ENCODE data around the gene DCAF16. TPM values are rescaled to one million over a fixed set of nuclear protein-coding genes. Genes with fewer than 3 reads are reported as not detected.
A peak's percentile ranks its signal among the peaks of the same experiment; 100 is the strongest.

DCAF16 gene
- total RNA-seq, 4 donors from 2014 or later, result 9.0 to 23.3 (median 16.7) TPM

DNA sequence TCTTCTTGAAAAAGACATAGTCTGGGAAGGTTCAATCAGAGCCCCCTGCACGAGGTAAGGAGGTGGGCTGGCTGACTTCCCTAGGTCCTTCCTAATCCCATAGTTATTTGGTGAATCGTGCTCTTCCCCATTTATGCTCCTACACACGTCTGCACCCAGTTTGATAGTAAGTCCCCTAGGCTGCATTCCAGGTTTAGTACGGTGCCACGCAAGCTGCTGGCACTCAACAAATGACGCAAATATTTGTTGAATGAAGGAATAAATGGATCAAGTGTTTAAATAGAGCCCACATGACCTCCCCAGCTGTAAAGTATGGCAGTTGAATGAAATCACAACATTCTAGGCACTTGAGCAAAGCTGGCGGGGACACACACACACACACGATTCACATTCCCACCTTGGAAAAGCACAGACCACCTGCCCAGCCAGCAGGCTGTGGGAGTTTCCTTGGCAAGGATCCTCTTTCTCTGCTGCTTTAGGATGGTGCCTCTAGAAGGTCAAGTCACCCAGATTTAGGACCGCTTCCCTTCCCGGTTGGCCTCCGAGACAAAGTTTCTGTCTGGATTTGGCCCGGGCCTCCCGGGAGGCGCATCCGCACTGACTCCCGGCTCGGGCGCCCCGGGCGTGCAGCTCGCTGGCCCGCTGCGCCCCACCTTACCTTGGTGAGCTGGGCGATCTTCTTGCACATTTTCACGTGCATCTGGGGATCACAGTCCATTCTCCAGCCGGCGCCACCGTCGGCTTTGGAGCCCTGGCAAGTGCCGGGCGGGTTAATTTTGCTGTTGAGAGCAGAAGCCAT, 29.9 kb downstream of the DCAF16 start:
- intact Hi-C loops (cut with DNase I; ENCODE audit: low total_unique reads), result no loop called here
- peaks cover 0 to 15% (median 14%) of the 10 kb centered on the region in 4 donors for H3K4me1 ChIP-seq
- no peak overlapping the region for H3K27ac ChIP-seq
- H3K4me3 ChIP-seq, result peak overlapping the region in 3 of 4 donors; percentile 16 to 49 (median 25)
- H3K9me3 ChIP-seq, result no peaks in the 10 kb centered on the region
- no peaks in the 10 kb centered on the region for H3K36me3 ChIP-seq
- TF ChIP-seq POLR2A (IDR thresholded peaks at IDR 0.05) (no peak), POLR2AphosphoS5 (IDR thresholded peaks at IDR 0.05) (no peak), EP300 (IDR thresholded peaks at IDR 0.05; ENCODE audit: low read depth) (no peak)
- TF ChIP-seq, protein P1, sequence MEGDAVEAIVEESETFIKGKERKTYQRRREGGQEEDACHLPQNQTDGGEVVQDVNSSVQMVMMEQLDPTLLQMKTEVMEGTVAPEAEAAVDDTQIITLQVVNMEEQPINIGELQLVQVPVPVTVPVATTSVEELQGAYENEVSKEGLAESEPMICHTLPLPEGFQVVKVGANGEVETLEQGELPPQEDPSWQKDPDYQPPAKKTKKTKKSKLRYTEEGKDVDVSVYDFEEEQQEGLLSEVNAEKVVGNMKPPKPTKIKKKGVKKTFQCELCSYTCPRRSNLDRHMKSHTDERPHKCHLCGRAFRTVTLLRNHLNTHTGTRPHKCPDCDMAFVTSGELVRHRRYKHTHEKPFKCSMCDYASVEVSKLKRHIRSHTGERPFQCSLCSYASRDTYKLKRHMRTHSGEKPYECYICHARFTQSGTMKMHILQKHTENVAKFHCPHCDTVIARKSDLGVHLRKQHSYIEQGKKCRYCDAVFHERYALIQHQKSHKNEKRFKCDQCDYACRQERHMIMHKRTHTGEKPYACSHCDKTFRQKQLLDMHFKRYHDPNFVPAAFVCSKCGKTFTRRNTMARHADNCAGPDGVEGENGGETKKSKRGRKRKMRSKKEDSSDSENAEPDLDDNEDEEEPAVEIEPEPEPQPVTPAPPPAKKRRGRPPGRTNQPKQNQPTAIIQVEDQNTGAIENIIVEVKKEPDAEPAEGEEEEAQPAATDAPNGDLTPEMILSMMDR (IDR thresholded peaks at IDR 0.05), result no peak
- 0 to 15% methylated on average over 3 to 31 of the region's 31 CpGs for WGBS, 2 donors (ENCODE audit: low coverage in 1 of 2)
- no peak for DNase-seq
- in situ Hi-C loops (cut with MboI; ENCODE audit: low pct_ligation_motif_present in 1 of 4, low pct_unique_long_range_greater_than_20kb in 1 of 4, low sequenced_read_pairs in 3 of 4), result loop anchor here in 1 of 4 donors (25.0 kb wide), 1 partner anchor 218 kb away; no protein-coding TSS in a partner anchor
- H3K27me3 ChIP-seq, result peaks cover 52% of the 10 kb centered on the region

DNA sequence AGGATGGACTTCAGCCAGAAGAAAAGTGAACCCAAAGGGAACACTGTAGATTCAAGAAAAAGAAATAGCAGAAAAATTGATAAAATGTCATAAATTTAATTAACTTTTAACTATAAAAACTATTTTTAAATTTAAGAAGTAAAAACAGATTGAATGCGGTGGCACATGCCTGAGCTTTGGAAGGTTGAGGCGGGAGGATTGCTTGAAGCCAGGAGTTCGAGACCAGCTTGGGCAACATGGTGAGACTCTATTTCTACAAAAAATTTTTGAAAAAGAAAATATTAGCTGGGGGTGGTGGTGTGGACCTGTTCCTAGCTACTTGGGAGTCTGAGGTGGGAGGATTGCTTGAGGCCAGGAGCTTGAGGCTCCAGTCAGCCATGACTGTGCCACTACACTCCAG, 32.1 kb downstream of the DCAF16 start:
- H3K27ac ChIP-seq, result no peak overlapping the region
- in situ Hi-C loops (cut with MboI; ENCODE audit: low pct_ligation_motif_present in 1 of 4, low pct_unique_long_range_greater_than_20kb in 1 of 4, low sequenced_read_pairs in 3 of 4), result loop anchor here in 1 of 4 donors (25.0 kb wide), 1 partner anchor 216 kb away; no protein-coding TSS in a partner anchor
- DNase-seq, result no peak
- peaks cover 52% of the 10 kb centered on the region for H3K27me3 ChIP-seq
- TF ChIP-seq, protein P1 (IDR thresholded peaks at IDR 0.05), result no peak
- TF ChIP-seq EP300 (IDR thresholded peaks at IDR 0.05; ENCODE audit: low read depth), result no peak
- no peak for TF ChIP-seq POLR2AphosphoS5 (IDR thresholded peaks at IDR 0.05)
- TF ChIP-seq POLR2A (IDR thresholded peaks at IDR 0.05), result no peak
- intact Hi-C loops (cut with DNase I; ENCODE audit: low total_unique reads), result no loop called here
- peaks cover 0 to 15% (median 14%) of the 10 kb centered on the region in 4 donors for H3K4me1 ChIP-seq
- no peak overlapping the region for H3K4me3 ChIP-seq
- no peaks in the 10 kb centered on the region for H3K9me3 ChIP-seq
- H3K36me3 ChIP-seq, result no peaks in the 10 kb centered on the region
- 80 to 100% methylated on average over 3 of the region's 3 CpGs for WGBS, 2 donors (ENCODE audit: low coverage in 1 of 2)

DNA sequence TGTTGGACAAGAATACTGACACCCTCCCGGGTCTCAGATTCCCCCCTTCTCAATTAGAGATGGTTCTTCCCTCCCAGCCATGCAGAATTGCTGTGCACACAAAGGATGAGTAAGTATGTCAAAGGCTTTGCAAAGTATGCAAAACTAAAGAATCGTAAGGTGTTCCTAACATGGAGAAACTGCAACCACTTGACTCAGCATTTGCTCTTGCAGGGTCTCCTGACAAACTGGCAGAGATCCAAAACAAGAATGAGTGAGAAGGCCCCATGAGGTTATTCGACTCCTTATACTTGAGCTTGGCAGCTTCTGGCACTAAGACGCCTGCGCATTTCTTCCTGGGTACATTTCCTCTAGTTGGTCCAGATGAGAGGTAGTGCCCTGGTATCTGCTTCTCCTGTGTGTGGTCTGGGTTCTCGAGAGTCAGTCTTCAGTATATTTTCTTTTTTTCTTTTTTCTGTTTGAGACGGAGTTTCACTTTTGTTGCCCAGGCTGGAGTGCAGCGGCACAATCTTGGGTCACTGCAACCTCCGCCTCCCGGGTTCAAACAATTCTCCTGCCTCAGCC, 37.3 kb downstream of the DCAF16 start:
- in situ Hi-C loops (cut with MboI; ENCODE audit: low pct_ligation_motif_present in 1 of 4, low pct_unique_long_range_greater_than_20kb in 1 of 4, low sequenced_read_pairs in 3 of 4) (no loop called here), intact Hi-C loops (cut with DNase I; ENCODE audit: low total_unique reads) (no loop called here)
- H3K27me3 ChIP-seq, result peaks cover 7% of the 10 kb centered on the region

DNA sequence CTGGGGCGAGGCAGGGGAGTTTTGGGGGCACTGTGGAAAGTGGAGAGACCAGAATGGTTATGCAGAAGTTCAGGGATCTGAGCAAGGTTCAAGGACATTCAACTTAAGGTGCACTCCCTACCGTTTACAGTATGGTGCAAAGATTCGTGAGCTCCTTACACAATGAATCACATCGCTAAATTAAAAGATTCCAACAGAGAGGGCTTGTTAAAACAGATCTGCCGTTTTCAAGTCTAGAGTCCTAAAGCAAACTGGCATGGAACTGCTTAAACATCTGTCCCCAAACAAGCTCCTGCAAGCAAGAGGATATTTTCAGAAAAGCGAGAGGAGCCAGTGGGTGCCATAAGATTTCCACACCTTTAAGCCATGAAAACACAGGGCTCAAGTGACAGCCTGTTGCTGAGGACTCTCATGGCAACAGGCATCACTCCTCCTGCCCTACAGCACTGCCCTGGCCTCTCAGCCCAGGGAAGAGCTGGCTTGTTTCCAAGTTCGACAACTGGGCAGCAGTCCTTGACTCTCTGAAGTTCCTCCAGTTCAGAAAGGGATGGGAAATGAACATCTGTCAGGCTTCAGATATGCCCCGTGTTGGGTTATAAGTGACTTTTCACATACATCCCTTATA, 39.2 kb downstream of the DCAF16 start:
- no peak for DNase-seq
- no peaks in the 10 kb centered on the region for H3K4me1 ChIP-seq
- H3K27me3 ChIP-seq, result no peaks in the 10 kb centered on the region
- intact Hi-C loops (cut with DNase I; ENCODE audit: low total_unique reads), result no loop called here
- in situ Hi-C loops (cut with MboI; ENCODE audit: low pct_ligation_motif_present in 1 of 4, low pct_unique_long_range_greater_than_20kb in 1 of 4, low sequenced_read_pairs in 3 of 4), result no loop called here
- 71 to 82% methylated on average over 2 to 8 of the region's 8 CpGs for WGBS, 2 donors (ENCODE audit: low coverage in 1 of 2)
- H3K27ac ChIP-seq, result no peak overlapping the region
- H3K4me3 ChIP-seq, result no peak overlapping the region
- TF ChIP-seq POLR2A (IDR thresholded peaks at IDR 0.05) (no peak), POLR2AphosphoS5 (IDR thresholded peaks at IDR 0.05) (no peak), EP300 (IDR thresholded peaks at IDR 0.05; ENCODE audit: low read depth) (no peak)
- TF ChIP-seq, protein P1 (IDR thresholded peaks at IDR 0.05), result no peak
- no peaks in the 10 kb centered on the region for H3K9me3 ChIP-seq
- no peaks in the 10 kb centered on the region for H3K36me3 ChIP-seq

More for the DNA sequence above, 37.3 kb downstream of the DCAF16 start:
- Histone ChIP-seq H3K9me3 (no peaks in the 10 kb centered on the region), H3K36me3 (no peaks in the 10 kb centered on the region), H3K4me1 (no peaks in the 10 kb centered on the region), H3K4me3 (no peak overlapping the region), H3K27ac (no peak overlapping the region)
- 80 to 84% methylated on average over 7 to 10 of the region's 10 CpGs for WGBS, 2 donors (ENCODE audit: low coverage in 1 of 2)
- no peak for DNase-seq
- no peak for TF ChIP-seq POLR2AphosphoS5 (IDR thresholded peaks at IDR 0.05)
- TF ChIP-seq, protein P1 (IDR thresholded peaks at IDR 0.05), result no peak

Data from transverse colon (tissue), 4 donors.